ENCODE measurements around the gene PCDHB16.
"Not testable (repeated sequence)": the region's sequence is repeated elsewhere in the genome, so short reads cannot be mapped to it uniquely, and the experiment has no call there.

PCDHB16 gene

DNA sequence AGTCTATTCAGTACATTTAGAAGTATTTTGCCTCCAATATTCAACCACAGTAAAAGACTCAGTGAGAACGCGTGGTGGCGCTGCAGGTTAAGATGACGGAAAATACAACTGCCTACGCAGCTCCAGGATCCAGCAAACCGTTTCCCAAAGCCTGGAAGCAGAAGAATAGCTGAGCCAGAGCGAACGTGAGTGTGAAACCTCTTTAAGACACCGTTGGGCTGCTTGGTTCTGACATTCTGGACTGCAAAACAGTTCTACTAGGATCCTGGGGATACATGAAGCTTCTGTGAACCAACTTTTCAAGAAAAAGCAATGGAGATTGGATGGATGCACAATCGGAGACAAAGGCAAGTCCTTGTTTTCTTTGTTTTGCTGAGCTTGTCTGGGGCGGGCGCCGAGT, at the start of gene PCDHB16:
TSS of gene PCDHB16 (plus strand) at position 140 of the 400 bp plus-strand sequence. CDS start at position 313, 173 bp downstream.
- no peak for DNase-seq

DNA sequence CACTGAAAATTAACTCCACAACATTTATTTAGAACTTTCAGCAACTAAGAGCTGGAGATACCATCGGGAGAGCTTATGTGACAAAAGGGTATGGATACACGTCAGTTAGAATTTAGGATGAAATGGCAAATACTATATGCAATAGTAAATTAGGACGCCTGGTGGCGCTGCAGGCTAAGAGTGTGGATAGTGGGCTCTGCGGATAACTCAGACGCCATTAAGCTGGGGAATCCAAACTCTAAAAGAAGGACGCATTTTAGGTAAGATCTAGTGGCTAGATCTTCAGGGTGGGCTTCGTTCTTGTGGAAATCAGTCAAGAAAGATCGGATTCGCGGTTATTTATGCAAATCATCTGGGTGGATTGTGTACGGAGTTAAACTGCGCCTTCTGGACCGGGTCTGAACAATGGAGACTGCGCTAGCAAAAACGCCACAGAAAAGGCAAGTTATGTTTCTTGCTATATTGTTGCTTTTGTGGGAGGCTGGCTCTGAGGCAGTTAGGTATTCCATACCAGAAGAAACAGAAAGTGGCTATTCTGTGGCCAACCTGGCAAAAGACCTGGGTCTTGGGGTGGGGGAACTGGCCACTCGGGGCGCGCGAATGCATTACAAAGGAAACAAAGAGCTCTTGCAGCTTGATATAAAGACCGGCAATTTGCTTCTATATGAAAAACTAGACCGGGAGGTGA, 47.0 kb upstream of the PCDHB16 start, which contains the start of gene PCDHB5:
TSS of gene PCDHB5 (plus strand) at position 177 of the 688 bp plus-strand sequence. CDS start at position 406, 229 bp downstream.
- peak; percentile 81 for DNase-seq

GRCh38 chr5:141135718-141136266, 46.4 kb upstream of the PCDHB16 start:
- no peak for DNase-seq

GRCh38 chr5:141137346-141137745, 44.8 kb upstream of the PCDHB16 start:
- DNase-seq = not testable (repeated sequence)

GRCh38 chr5:141149812-141150211, 32.4 kb upstream of the PCDHB16 start, which contains the start of gene PCDHB6:
Gene PCDHB6, plus strand, starts transcription at chr5:141150057. Its CDS starts 201 bp downstream, at chr5:141150258.
- DNase-seq = no peak

DNA sequence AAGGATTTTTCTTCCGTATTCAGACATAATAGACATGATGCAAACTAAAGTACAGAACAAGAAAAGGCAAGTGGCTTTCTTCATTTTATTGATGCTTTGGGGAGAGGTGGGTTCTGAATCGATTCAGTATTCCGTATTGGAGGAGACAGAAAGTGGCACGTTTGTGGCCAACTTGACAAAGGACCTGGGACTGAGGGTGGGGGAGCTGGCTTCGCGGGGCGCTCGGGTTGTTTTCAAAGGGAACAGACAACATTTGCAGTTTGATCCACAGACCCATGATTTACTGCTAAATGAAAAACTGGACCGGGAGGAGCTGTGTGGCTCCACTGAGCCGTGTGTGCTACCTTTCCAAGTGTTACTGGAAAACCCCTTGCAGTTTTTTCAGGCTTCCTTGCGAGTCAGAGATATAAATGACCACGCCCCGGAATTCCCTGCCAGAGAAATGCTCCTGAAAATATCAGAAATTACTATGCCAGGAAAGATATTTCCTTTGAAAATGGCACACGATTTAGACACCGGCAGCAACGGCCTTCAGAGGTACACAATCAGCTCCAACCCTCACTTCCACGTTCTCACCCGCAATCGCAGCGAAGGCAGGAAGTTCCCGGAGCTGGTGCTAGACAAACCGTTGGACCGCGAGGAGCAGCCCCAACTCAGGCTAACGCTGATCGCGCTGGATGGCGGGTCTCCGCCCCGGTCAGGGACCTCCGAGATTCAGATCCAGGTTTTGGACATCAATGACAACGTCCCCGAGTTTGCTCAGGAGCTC, 31.8 kb upstream of the PCDHB16 start:
- no peak for DNase-seq

- no peak for DNase-seq
Measured at GRCh38 chr5:141150993-141151325, 31.2 kb upstream of the PCDHB16 start.

GRCh38 chr5:141151632-141152031, 30.6 kb upstream of the PCDHB16 start:
- not testable (repeated sequence) for DNase-seq

- DNase-seq = not testable (repeated sequence)
Measured at GRCh38 chr5:141152096-141152495, 30.1 kb upstream of the PCDHB16 start.

- no peak for DNase-seq
Measured at GRCh38 chr5:141155540-141156374, 26.4 kb upstream of the PCDHB16 start.

DNA sequence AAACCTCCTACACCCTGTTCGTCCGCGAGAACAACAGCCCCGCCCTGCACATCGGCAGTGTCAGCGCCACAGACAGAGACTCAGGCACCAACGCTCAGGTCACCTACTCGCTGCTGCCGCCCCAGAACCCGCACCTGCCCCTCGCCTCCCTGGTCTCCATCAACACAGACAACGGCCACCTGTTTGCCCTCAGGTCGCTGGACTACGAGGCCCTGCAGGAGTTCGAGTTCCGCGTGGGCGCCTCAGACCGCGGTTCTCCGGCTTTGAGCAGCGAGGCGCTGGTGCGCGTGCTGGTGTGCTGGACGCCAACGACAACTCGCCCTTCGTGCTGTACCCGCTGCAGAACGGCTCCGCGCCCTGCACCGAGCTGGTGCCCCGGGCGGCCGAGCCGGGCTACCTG, 24.8 kb upstream of the PCDHB16 start:
- DNase-seq = not testable (repeated sequence)

GRCh38 chr5:141157901-141158300, 24.3 kb upstream of the PCDHB16 start:
- DNase-seq = not testable (repeated sequence)

- no peak for DNase-seq
Measured at GRCh38 chr5:141172381-141173204, 9.6 kb upstream of the PCDHB16 start, which contains the start of gene PCDHB7. Gene PCDHB7, plus strand, starts transcription at chr5:141172644. Its CDS starts 192 bp downstream, at chr5:141172836.

DNA sequence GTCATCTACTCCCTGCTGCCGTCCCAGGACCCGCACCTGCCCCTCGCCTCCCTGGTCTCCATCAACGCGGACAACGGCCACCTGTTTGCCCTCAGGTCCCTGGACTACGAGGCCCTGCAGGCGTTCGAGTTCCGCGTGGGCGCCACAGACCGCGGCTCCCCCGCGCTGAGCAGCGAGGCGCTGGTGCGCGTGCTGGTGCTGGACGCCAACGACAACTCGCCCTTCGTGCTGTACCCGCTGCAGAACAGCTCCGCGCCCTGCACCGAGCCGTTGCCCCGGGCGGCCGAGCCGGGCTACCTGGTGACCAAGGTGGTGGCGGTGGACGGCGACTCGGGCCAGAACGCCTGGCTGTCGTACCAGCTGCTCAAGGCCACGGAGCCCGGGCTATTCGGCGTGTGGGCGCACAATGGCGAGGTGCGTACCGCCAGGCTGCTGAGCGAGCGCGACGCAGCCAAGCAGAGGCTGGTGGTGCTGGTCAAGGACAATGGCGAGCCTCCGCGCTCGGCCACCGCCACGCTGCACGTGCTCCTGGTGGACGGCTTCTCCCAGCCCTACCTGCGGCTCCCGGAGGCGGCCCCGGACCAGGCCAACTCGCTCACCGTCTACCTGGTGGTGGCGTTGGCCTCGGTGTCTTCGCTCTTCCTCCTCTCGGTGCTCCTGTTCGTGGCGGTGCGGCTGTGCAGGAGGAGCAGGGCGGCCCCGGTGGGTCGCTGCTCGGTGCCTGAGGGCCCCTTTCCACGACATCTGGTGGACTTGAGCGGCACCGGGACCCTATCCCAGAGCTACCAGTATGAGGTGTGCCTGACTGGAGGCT, 7.7 kb upstream of the PCDHB16 start:
- not testable (repeated sequence) for DNase-seq

- no peak for DNase-seq
Measured at GRCh38 chr5:141175933-141176332, 6.3 kb upstream of the PCDHB16 start.

DNA sequence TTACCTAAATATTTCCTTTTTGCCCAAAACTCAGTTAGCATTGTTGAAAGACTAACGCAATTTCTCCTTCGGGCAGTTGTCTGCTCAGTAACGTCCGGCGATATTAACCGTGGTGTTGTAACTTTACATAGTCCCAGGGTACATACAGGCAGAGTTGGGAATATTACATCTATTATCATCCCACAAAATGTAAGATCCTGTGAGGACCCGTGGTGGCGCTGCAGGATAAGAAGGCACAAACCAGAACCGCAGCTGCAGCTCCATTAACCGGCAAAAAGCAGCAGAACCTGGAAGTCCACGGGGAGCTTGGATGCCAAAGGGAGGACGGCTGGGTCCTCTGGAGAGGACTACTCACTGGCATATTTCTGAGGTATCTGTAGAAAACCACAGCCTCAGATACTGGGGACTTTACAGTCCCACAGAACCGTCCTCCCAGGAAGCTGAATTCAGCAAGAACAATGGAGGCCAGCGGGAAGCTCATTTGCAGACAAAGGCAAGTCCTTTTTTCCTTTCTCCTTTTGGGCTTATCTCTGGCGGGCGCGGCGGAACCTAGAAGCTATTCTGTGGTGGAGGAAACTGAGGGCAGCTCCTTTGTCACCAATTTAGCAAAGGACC, 4.5 kb upstream of the PCDHB16 start, which contains the start of gene PCDHB8:
TSS of gene PCDHB8 (plus strand) at position 214 of the 615 bp plus-strand sequence. CDS start at position 459, 245 bp downstream.
- DNase-seq = peak; percentile 23

- not testable (repeated sequence) for DNase-seq
Measured at GRCh38 chr5:141179371-141179770, 2.8 kb upstream of the PCDHB16 start.

GRCh38 chr5:141179876-141180275, 2.3 kb upstream of the PCDHB16 start:
- not testable (repeated sequence) for DNase-seq

GRCh38 chr5:141180313-141180712, 1.9 kb upstream of the PCDHB16 start:
- DNase-seq = no peak
